CD14-positive monocyte (primary cell): ENCODE results near the gene TRIM65. TPM values are rescaled to one million over a fixed set of nuclear protein-coding genes. Genes with fewer than 3 reads are reported as not detected.

Experiments
- DNase-seq, 3 donors: peaks; one replicate each; pipeline ENCODE4 v3.0.0-alpha.2; 2011 to 2022
- H2AFZ ChIP-seq: 2 replicates; pipeline ENCODE4 v1.6.0; 2012; ENCODE audit warnings: mild to moderate bottlenecking, low read depth, low read length, inconsistent platforms; ENCODE audit not compliant: insufficient read depth, poor library complexity, severe bottlenecking
- H3K27ac ChIP-seq, 2 donors: 1 replicate in 1 of 2; 2 replicates in 1 of 2; pipeline ENCODE4 v1.5.1; 2012 to 2013; ENCODE audit warnings: low read length in 2 of 2, control low read depth in 1 of 2, inconsistent platforms in 1 of 2, low read depth in 1 of 2, mild to moderate bottlenecking in 1 of 2
- H3K27me3 ChIP-seq, 2 donors: one replicate each; pipeline versions ENCODE4 v1.6.0 to v1.6.1; 2011 to 2013; ENCODE audit warnings: low read length in 2 of 2; ENCODE audit not compliant: control insufficient read depth in 2 of 2, insufficient read depth in 2 of 2
- H3K36me3 ChIP-seq, 2 donors: replicated peaks in 1 of 2; 1 replicate in 1 of 2; 2 replicates in 1 of 2; pipeline versions ENCODE4 v1.5.1 to v1.6.1; 2012 to 2013; ENCODE audit warnings: low read length in 2 of 2, control low read depth in 1 of 2, inconsistent platforms in 1 of 2, mild to moderate bottlenecking in 1 of 2; ENCODE audit not compliant: insufficient read depth in 2 of 2, control insufficient read depth in 1 of 2
- H3K4me1 ChIP-seq, 2 donors: 1 replicate in 1 of 2; 2 replicates in 1 of 2; pipeline versions ENCODE4 v1.5.1 to v1.6.1; 2012 to 2013; ENCODE audit warnings: low read length in 2 of 2, control low read depth in 1 of 2, inconsistent platforms in 1 of 2, mild to moderate bottlenecking in 1 of 2, moderate library complexity in 1 of 2; ENCODE audit not compliant: insufficient read depth in 2 of 2, control insufficient read depth in 1 of 2
- H3K4me2 ChIP-seq: replicated peaks from 2 replicates; pipeline ENCODE3; 2012; ENCODE audit warnings: low read length, moderate library complexity, mild to moderate bottlenecking; ENCODE audit not compliant: poor library complexity, severe bottlenecking; ENCODE audit errors: extremely low read depth
- H3K4me3 ChIP-seq, 3 experiments: fragments of 200-600 bp in 1 of 3; sonication (generic) in 1 of 3; replicated peaks in 1 of 3; 1 replicate in 2 of 3; 2 replicates in 1 of 3; pipeline ENCODE4 v1.5.1; 2011 to 2013; ENCODE audit warnings: low read length in 3 of 3, mild to moderate bottlenecking in 3 of 3, control low read depth in 2 of 3, low read depth in 2 of 3, inconsistent platforms in 1 of 3, moderate library complexity in 1 of 3
- H3K79me2 ChIP-seq: 2 replicates; pipeline ENCODE4 v1.6.0; 2012; ENCODE audit warnings: mild to moderate bottlenecking, control low read depth, inconsistent platforms, low read length, moderate library complexity; ENCODE audit not compliant: insufficient read depth
- H3K9ac ChIP-seq: 2 replicates; pipeline ENCODE4 v1.6.0; 2017; ENCODE audit warnings: low read length, mild to moderate bottlenecking; ENCODE audit not compliant: insufficient read depth, poor library complexity, severe bottlenecking
- H3K9me3 ChIP-seq, 2 donors: replicated peaks in 1 of 2; 1 replicate in 1 of 2; 2 replicates in 1 of 2; pipeline versions ENCODE4 v1.5.1 to v1.6.1; 2012 to 2013; ENCODE audit warnings: low read length in 2 of 2, control low read depth in 1 of 2; ENCODE audit not compliant: control insufficient read depth in 1 of 2, insufficient read depth in 1 of 2
- H4K20me1 ChIP-seq: 2 replicates; pipeline ENCODE4 v1.6.0; 2012; ENCODE audit warnings: mild to moderate bottlenecking, low read length, control low read depth, moderate library complexity; ENCODE audit not compliant: insufficient read depth
- H3K27ac Mint-ChIP-seq, 7 donors: one replicate each; pipeline ENCODE4 v1.8.0; 2020; ENCODE audit warnings: mild to moderate bottlenecking in 7 of 7, mixed read lengths in 7 of 7, moderate library complexity in 6 of 7, inconsistent platforms in 2 of 7
- H3K27me3 Mint-ChIP-seq, 3 donors: one replicate each; pipeline ENCODE4 v1.8.0; 2021 to 2022; ENCODE audit warnings: low read depth in 3 of 3, mild to moderate bottlenecking in 3 of 3, mixed read lengths in 3 of 3, moderate library complexity in 3 of 3, inconsistent platforms in 1 of 3
- H3K36me3 Mint-ChIP-seq, 2 donors: one replicate each; pipeline ENCODE4 v1.8.0; 2020; ENCODE audit warnings: mixed read lengths in 2 of 2, inconsistent platforms in 1 of 2, mild to moderate bottlenecking in 1 of 2
- H3K4me1 Mint-ChIP-seq: one replicate; pipeline ENCODE4 v1.8.0; 2020; ENCODE audit warnings: mild to moderate bottlenecking, mixed read lengths
- H3K4me3 Mint-ChIP-seq, 2 donors: one replicate each; pipeline ENCODE4 v1.8.0; 2020; ENCODE audit warnings: mild to moderate bottlenecking in 2 of 2, mixed read lengths in 2 of 2, moderate library complexity in 1 of 2
- H3K9me3 Mint-ChIP-seq, 7 donors: one replicate each; pipeline ENCODE4 v1.8.0; 2020 to 2022; ENCODE audit warnings: mixed read lengths in 7 of 7, mild to moderate bottlenecking in 6 of 7, moderate library complexity in 6 of 7, inconsistent platforms in 2 of 7
- CTCF ChIP-seq: fragments of 200-600 bp; IDR thresholded peaks from one replicate; pipeline ENCODE4 v1.8.0; 2022; ENCODE audit warnings: antibody characterized with exemption, mild to moderate bottlenecking
- WGBS: methylation state at CpG from one replicate; pipeline ENCODE4 v1.1.5; 2013; ENCODE audit warnings: missing lambda C conversion rate; ENCODE audit not compliant: insufficient coverage; 5-methylcytosine and 5-hydroxymethylcytosine counted together
- intact Hi-C, 2 donors: fragments of 100-400 bp; cut with micrococcal nuclease; formaldehyde crosslinking; loops; one replicate each; pipeline versions ENCODE4 v1.15.0 to v1.15.1; 2023
- polyA minus RNA-seq: library from RNA; depleted of rRNA, polyadenylated mRNA; stranded (reverse); fragments of >200 nt; gene quantifications from 2 replicates; pipeline ENCODE4 v1.2.3, GENCODE V29; 2012
- polyA plus RNA-seq, 3 donors: library from polyadenylated mRNA; depleted of rRNA in 1 of 3; unstranded in 2 of 3; stranded (reverse) in 1 of 3; fragments of 300-500 nt in 2 of 3; fragments of >200 nt in 1 of 3; fragmentation: Illumina TruSeq in 2 of 3; gene quantifications; 1 replicate in 2 of 3; 2 replicates in 1 of 3; pipeline ENCODE4 v1.2.3, GENCODE V29; 2012 to 2021
- total RNA-seq, 12 experiments: library from RNA in 1 of 12; stranded (reverse) in 1 of 12; fragments of 120-200 nt in 1 of 12; gene quantifications; one replicate each; pipeline ENCODE4 v1.2.4 and lab custom pipeline; 2013 to 2026; ENCODE audit warnings: mixed read lengths in 6 of 12, inconsistent platforms in 1 of 12

The TRIM65 gene
- total RNA-seq (2013), result 11.1 TPM
- 10 to 100 TPM in 1 of 3 donors, 1 to 10 TPM in 2; 5.6 to 10.4 (median 5.9) TPM for polyA plus RNA-seq
- polyA minus RNA-seq, result 10.5 and 12.0 TPM in 2 replicates
- total RNA-seq (lab: John Stamatoyannopoulos, UW), result 1.1 to 13.3 (median 9.9) reads per million in 11 experiments

- peak within 1 kb of the TSS; percentile 55 to 82 (median 80) for H3K4me3 ChIP-seq
- no peaks in the 10 kb centered on the region for H3K27me3 ChIP-seq
- peak within 1 kb of the TSS; percentile 79 for H2AFZ ChIP-seq
- H3K9me3 Mint-ChIP-seq, result peaks cover 0 to 2% (median 0%) of the 10 kb centered on the region in 7 donors
- peaks cover 22% of the 10 kb centered on the region for H3K4me1 Mint-ChIP-seq
- peaks cover 36 to 44% of the 10 kb centered on the region in 2 donors for H3K36me3 ChIP-seq
- H3K4me3 Mint-ChIP-seq, result peak within 1 kb of the TSS; percentile 80 to 90
- H3K4me1 ChIP-seq, result peaks cover 18 to 23% of the 10 kb centered on the region in 2 donors
- peaks cover 0 to 5% (median 2%) of the 10 kb centered on the region in 3 donors for H3K27me3 Mint-ChIP-seq
- no peaks in the 10 kb centered on the region for H3K9me3 ChIP-seq
- peak within 1 kb of the TSS; percentile 24 to 79 for H3K27ac ChIP-seq
- WGBS, result under 1% methylated on average over 102 of the region's 102 CpGs
- peak; percentile 46 for TF ChIP-seq CTCF
- peaks cover 31 to 53% of the 10 kb centered on the region in 2 donors for H3K36me3 Mint-ChIP-seq
- peaks cover 23% of the 10 kb centered on the region for H4K20me1 ChIP-seq
- H3K79me2 ChIP-seq, result peaks cover 17% of the 10 kb centered on the region
- H3K4me2 ChIP-seq, result peak within 1 kb of the TSS; percentile 75
- H3K27ac Mint-ChIP-seq, result peak within 1 kb of the TSS; percentile 79 to 95 (median 91)
- DNase-seq, result peak; percentile 80 to 83 (median 83)
- intact Hi-C loops, result loop anchor here in 1 of 2 donors (5.0 kb wide), 1 partner anchor 39 kb away; the partner anchor contains the start of gene WBP2
- H3K9ac ChIP-seq, result peak within 1 kb of the TSS; percentile 77
These were observed at the start of gene TRIM65 for GRCh38 chr17:75896415-75897159. TSS of gene TRIM65 (minus strand) at chr17:75896951. CDS start at chr17:75896937, 14 bp downstream.

- Mint-ChIP-seq H3K27ac (no peak overlapping the region), H3K4me1 (peaks cover 12% of the 10 kb centered on the region), H3K9me3 (no peaks in the 10 kb centered on the region), H3K36me3 (peaks cover 59 to 62% of the 10 kb centered on the region in 2 donors), H3K27me3 (peaks cover 0 to 2% (median 0%) of the 10 kb centered on the region in 3 donors), H3K4me3 (no peak overlapping the region)
- no peaks in the 10 kb centered on the region for H4K20me1 ChIP-seq
- no peak overlapping the region for H3K4me3 ChIP-seq
- no peak for DNase-seq
- H3K4me2 ChIP-seq, result no peak overlapping the region
- H3K9me3 ChIP-seq, result no peaks in the 10 kb centered on the region
- TF ChIP-seq CTCF, result no peak
- intact Hi-C loops, result no loop called here
- H3K79me2 ChIP-seq, result no peaks in the 10 kb centered on the region
- no CpG with 5 or more reads among the region's 2 CpGs for WGBS
- no peak overlapping the region for H3K27ac ChIP-seq
- no peak overlapping the region for H2AFZ ChIP-seq
- H3K36me3 ChIP-seq, result peaks cover 56 to 71% of the 10 kb centered on the region in 2 donors
- no peaks in the 10 kb centered on the region for H3K27me3 ChIP-seq
- H3K9ac ChIP-seq, result no peak overlapping the region
- H3K4me1 ChIP-seq, result peaks cover 11 to 15% of the 10 kb centered on the region in 2 donors
These were observed 48.5 kb upstream of the TRIM65 start for GRCh38 chr17:75945211-75945610.
